ENCODE results near the gene NLRP4.

DNA sequence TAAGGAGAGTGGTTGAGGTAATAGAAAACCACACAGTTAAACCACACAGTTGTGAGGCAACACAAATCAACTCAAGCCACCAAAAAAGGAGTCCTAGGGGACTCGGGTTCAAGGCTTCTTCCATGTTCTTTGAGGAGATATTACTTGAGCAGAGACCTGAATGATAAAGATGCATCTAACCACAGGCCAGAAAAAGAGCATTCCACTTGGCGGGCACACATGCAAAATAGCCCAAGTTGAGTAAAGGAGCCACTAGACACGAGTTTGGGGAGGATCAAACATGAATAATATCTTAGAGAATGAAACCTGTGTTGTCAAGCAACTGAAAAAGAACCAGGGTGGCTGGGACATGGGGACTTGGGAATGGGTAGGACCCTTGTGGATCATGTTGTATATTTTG, 30.2 kb downstream of the NLRP4 start:
- no peak for TF ChIP-seq CTCF (conservative IDR thresholded peaks at IDR 0.05; ENCODE audit: low read depth, low read length)
- TF ChIP-seq EZH2 (IDR thresholded peaks at IDR 0.05; ENCODE audit: borderline replicate concordance, low read depth, low read length, poor library complexity, severe bottlenecking): no peak
